ENCODE data around the gene TNK1. TPM values are rescaled to one million over a fixed set of nuclear protein-coding genes. Genes with fewer than 3 reads are reported as not detected.

TNK1 gene
- total and polyA plus RNA-seq, 12 donors: 1.1 to 4.4 (median 2.1) TPM

- H3K36me3 ChIP-seq: peaks cover 0 to 11% (median 0%) of the 10 kb centered on the region in 9 donors
- no peak for TF ChIP-seq CTCF (IDR thresholded peaks at IDR 0.05)
- intact Hi-C loops (cut with DNase I): no loop called here
- ATAC-seq (no peak), DNase-seq (no peak)
- peaks cover 0 to 17% (median 0%) of the 10 kb centered on the region in 7 donors for H3K27me3 ChIP-seq
- H3K27ac ChIP-seq: no peak overlapping the region
- 75 to 85% methylated on average over 6 of the region's 6 CpGs for WGBS, 2 donors
- no peak overlapping the region for H3K4me3 ChIP-seq
- no peaks in the 10 kb centered on the region for H3K9me3 ChIP-seq
- H3K4me1 ChIP-seq: peaks cover 0 to 12% (median 6%) of the 10 kb centered on the region in 9 donors
Observed at GRCh38 chr17:7408863-7409262, 28.0 kb downstream of the TNK1 start.

GRCh38 chr17:7409716-7410115 lies 28.8 kb downstream of the TNK1 start:
- TF ChIP-seq CTCF (IDR thresholded peaks at IDR 0.05): no peak
- ATAC-seq: no peak
- DNase-seq: no peak
- peaks cover 0 to 11% (median 0%) of the 10 kb centered on the region in 9 donors for H3K36me3 ChIP-seq
- no peak overlapping the region for H3K4me3 ChIP-seq
- no peak overlapping the region for H3K27ac ChIP-seq
- peaks cover 0 to 16% (median 0%) of the 10 kb centered on the region in 7 donors for H3K27me3 ChIP-seq
- H3K9me3 ChIP-seq: no peaks in the 10 kb centered on the region
- 93 to 96% methylated on average over 6 of the region's 6 CpGs for WGBS, 2 donors
- intact Hi-C loops (cut with DNase I): no loop called here
- peaks cover 0 to 12% (median 6%) of the 10 kb centered on the region in 9 donors for H3K4me1 ChIP-seq

GRCh38 chr17:7410634-7411426 lies 29.9 kb downstream of the TNK1 start:
- peaks cover 0 to 4% (median 0%) of the 10 kb centered on the region in 9 donors for H3K4me1 ChIP-seq
- no peak for TF ChIP-seq CTCF (IDR thresholded peaks at IDR 0.05)
- no peaks in the 10 kb centered on the region for H3K9me3 ChIP-seq
- intact Hi-C loops (cut with DNase I): no loop called here
- peaks cover 0 to 11% (median 0%) of the 10 kb centered on the region in 9 donors for H3K36me3 ChIP-seq
- no peak overlapping the region for H3K4me3 ChIP-seq
- no peak for ATAC-seq
- 91% methylated on average over 25 of the region's 25 CpGs for WGBS, 2 donors
- peaks cover 0 to 5% (median 0%) of the 10 kb centered on the region in 7 donors for H3K27me3 ChIP-seq
- DNase-seq: no peak
- H3K27ac ChIP-seq: no peak overlapping the region

GRCh38 chr17:7411427-7411750 lies 30.5 kb downstream of the TNK1 start:
- no peak overlapping the region for H3K4me3 ChIP-seq
- peaks cover 0 to 11% (median 0%) of the 10 kb centered on the region in 9 donors for H3K36me3 ChIP-seq
- 93 to 95% methylated on average over 8 of the region's 8 CpGs for WGBS, 2 donors
- no peak for TF ChIP-seq CTCF (IDR thresholded peaks at IDR 0.05)
- DNase-seq (no peak), ATAC-seq (no peak)
- no peak overlapping the region for H3K27ac ChIP-seq
- intact Hi-C loops (cut with DNase I): no loop called here
- H3K4me1 ChIP-seq: no peaks in the 10 kb centered on the region
- H3K27me3 ChIP-seq: no peaks in the 10 kb centered on the region
- no peaks in the 10 kb centered on the region for H3K9me3 ChIP-seq
